CD4-positive, CD25-positive, alpha-beta regulatory T cell (primary cell): Measurements from ENCODE around the gene STPG4. TPM values are rescaled to one million over a fixed set of nuclear protein-coding genes. Genes with fewer than 3 reads are reported as not detected.
A peak's percentile ranks its signal among the peaks of the same experiment; 100 is the strongest.

Experiments used
- ATAC-seq, 2 donors: fragments of 150-1000 bp; cut with Tn5 transposase; one replicate each; pipeline ENCODE4 v1.10.0; 2021; ENCODE audit warnings: low read depth in 2 of 2, moderate number of reproducible peaks in 2 of 2, moderate library complexity in 1 of 2
- DNase-seq, 3 donors: peaks; one replicate each; pipeline versions ENCODE4 v3.0.0 to v3.0.0-alpha.2; 2012 to 2022; ENCODE audit warnings: mixed read lengths in 1 of 3
- H3K27ac ChIP-seq: one replicate; pipeline ENCODE4 v1.7.0; 2013; ENCODE audit warnings: mild to moderate bottlenecking, low read length; ENCODE audit not compliant: insufficient read depth, poor library complexity, severe bottlenecking
- H3K27me3 ChIP-seq: one replicate; pipeline ENCODE4 v1.7.0; 2013; ENCODE audit warnings: low read length; ENCODE audit not compliant: control insufficient read depth, insufficient read depth
- H3K36me3 ChIP-seq: one replicate; pipeline ENCODE4 v1.7.0; 2013; ENCODE audit warnings: mild to moderate bottlenecking, low read length, moderate library complexity; ENCODE audit not compliant: control insufficient read depth, insufficient read depth
- H3K4me1 ChIP-seq: 2 replicates; pipeline ENCODE4 v1.7.0; 2013; ENCODE audit warnings: mild to moderate bottlenecking, low read length; ENCODE audit not compliant: insufficient read depth, control insufficient read depth, poor library complexity, severe bottlenecking
- H3K4me3 ChIP-seq: one replicate; pipeline ENCODE4 v1.7.0; 2013; ENCODE audit warnings: low read depth, mild to moderate bottlenecking, low read length, moderate library complexity
- H3K9me3 ChIP-seq, 2 experiments: 1 replicate in 1 of 2; 2 replicates in 1 of 2; pipeline ENCODE4 v1.7.0; 2013; ENCODE audit warnings: low read length in 2 of 2, mild to moderate bottlenecking in 1 of 2, moderate library complexity in 1 of 2; ENCODE audit not compliant: control insufficient read depth in 2 of 2
- H3K27ac Mint-ChIP-seq, 3 donors: one replicate each; pipeline ENCODE4 v1.8.0; 2020 to 2022; ENCODE audit warnings: mild to moderate bottlenecking in 3 of 3, mixed read lengths in 3 of 3, moderate library complexity in 2 of 3
- H3K27me3 Mint-ChIP-seq: one replicate; pipeline ENCODE4 v1.8.0; 2022; ENCODE audit warnings: mild to moderate bottlenecking, mixed read lengths
- H3K36me3 Mint-ChIP-seq: one replicate; pipeline ENCODE4 v1.8.0; 2020; ENCODE audit warnings: mixed read lengths
- H3K4me1 Mint-ChIP-seq, 4 donors: one replicate each; pipeline ENCODE4 v1.8.0; 2020 to 2022; ENCODE audit warnings: mixed read lengths in 4 of 4, mild to moderate bottlenecking in 1 of 4
- H3K4me3 Mint-ChIP-seq, 4 donors: one replicate each; pipeline ENCODE4 v1.8.0; 2020 to 2022; ENCODE audit warnings: mild to moderate bottlenecking in 4 of 4, mixed read lengths in 4 of 4, moderate library complexity in 3 of 4
- H3K9me3 Mint-ChIP-seq, 7 donors: one replicate each; pipeline ENCODE4 v1.8.0; 2020 to 2022; ENCODE audit warnings: mixed read lengths in 7 of 7, mild to moderate bottlenecking in 3 of 7, moderate library complexity in 2 of 7
- polyA plus RNA-seq, 4 donors: library from polyadenylated mRNA; unstranded; fragments of 300-500 nt; fragmentation: Illumina TruSeq; gene quantifications; one replicate each; pipeline ENCODE4 v1.2.3, GENCODE V29; 2021
- total RNA-seq: library from RNA; stranded (reverse); gene quantifications from one replicate; pipeline ENCODE4 v1.2.3, GENCODE V29; 2022

Gene STPG4
- total and polyA plus RNA-seq, 5 donors from 2014 or later: 0.32 TPM; not detected in 4

DNA sequence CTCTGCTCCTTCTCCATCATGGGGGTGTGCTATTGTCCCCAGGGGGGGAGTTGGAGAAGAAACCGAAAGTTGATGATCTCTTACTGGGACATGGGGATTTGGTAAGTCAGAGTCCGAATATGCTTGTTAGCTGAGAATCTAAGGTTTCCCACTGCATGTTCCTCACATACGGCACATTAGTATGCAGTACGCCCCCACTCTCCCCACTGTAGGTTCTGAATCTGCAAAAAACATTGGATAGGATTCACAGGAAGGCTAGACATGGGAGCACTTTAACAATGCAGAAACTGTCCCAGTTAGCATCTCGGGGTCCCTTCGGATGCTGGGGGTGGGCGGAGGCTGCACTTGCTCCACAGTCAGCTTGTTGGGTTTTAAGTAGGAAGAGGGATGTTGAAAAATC lies 102.3 kb downstream of the STPG4 start:
- Histone ChIP-seq H3K27me3 (no peaks in the 10 kb centered on the region), H3K4me1 (peaks cover 4% of the 10 kb centered on the region), H3K4me3 (no peak overlapping the region), H3K9me3 (no peaks in the 10 kb centered on the region), H3K27ac (no peak overlapping the region), H3K36me3 (peaks cover 61% of the 10 kb centered on the region)
- ATAC-seq (no peak), DNase-seq (no peak)
- no peak overlapping the region for H3K27ac Mint-ChIP-seq
- no peak overlapping the region for H3K4me3 Mint-ChIP-seq
- H3K9me3 Mint-ChIP-seq: no peaks in the 10 kb centered on the region
- H3K4me1 Mint-ChIP-seq: peaks cover 0 to 26% (median 9%) of the 10 kb centered on the region in 4 donors
- H3K27me3 Mint-ChIP-seq: no peaks in the 10 kb centered on the region
- peaks cover 21% of the 10 kb centered on the region for H3K36me3 Mint-ChIP-seq

- Mint-ChIP-seq H3K36me3 (peaks cover 24% of the 10 kb centered on the region), H3K27me3 (no peaks in the 10 kb centered on the region), H3K9me3 (no peaks in the 10 kb centered on the region), H3K4me1 (peaks cover 0 to 18% (median 3%) of the 10 kb centered on the region in 4 donors), H3K4me3 (no peak overlapping the region), H3K27ac (no peak overlapping the region)
- Histone ChIP-seq H3K4me1 (peaks cover 4% of the 10 kb centered on the region), H3K9me3 (no peaks in the 10 kb centered on the region), H3K4me3 (no peak overlapping the region), H3K27ac (no peak overlapping the region), H3K27me3 (no peaks in the 10 kb centered on the region), H3K36me3 (peaks cover 74% of the 10 kb centered on the region)
- DNase-seq (no peak), ATAC-seq (no peak)
Observed at GRCh38 chr2:47051562-47051961, 103.5 kb downstream of the STPG4 start.

DNA sequence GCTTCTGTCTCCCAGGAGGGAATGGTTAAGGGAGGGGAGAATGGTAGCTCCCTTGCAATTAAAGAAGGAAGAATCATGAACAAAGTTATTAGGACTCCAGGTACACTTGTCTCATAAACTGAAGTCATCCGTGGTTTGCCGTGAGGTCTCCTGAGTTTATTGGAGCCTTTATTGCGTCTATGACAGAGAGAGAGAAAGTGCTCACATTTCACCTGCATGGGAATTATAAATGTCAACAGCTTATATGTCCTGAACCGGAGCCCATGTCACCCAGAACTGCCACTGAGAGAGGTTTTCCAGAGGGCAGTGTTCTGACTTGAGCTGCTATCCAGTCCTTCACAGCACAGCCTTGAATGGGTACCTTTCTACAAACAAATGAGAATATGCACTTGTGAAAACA lies 104.3 kb downstream of the STPG4 start:
- H3K36me3 Mint-ChIP-seq: peaks cover 23% of the 10 kb centered on the region
- ATAC-seq (no peak), DNase-seq (no peak)
- Histone ChIP-seq H3K27ac (no peak overlapping the region), H3K4me3 (no peak overlapping the region), H3K9me3 (no peaks in the 10 kb centered on the region), H3K36me3 (peaks cover 81% of the 10 kb centered on the region), H3K27me3 (no peaks in the 10 kb centered on the region), H3K4me1 (no peaks in the 10 kb centered on the region)
- H3K27me3 Mint-ChIP-seq: no peaks in the 10 kb centered on the region
- H3K4me1 Mint-ChIP-seq: peaks cover 0 to 10% (median 3%) of the 10 kb centered on the region in 4 donors
- no peaks in the 10 kb centered on the region for H3K9me3 Mint-ChIP-seq
- H3K27ac Mint-ChIP-seq: peak overlapping the region in 1 of 3 donors; percentile 62
- no peak overlapping the region for H3K4me3 Mint-ChIP-seq

- H3K4me3 Mint-ChIP-seq: no peak overlapping the region
- H3K9me3 Mint-ChIP-seq: no peaks in the 10 kb centered on the region
- Histone ChIP-seq H3K27me3 (no peaks in the 10 kb centered on the region), H3K9me3 (no peaks in the 10 kb centered on the region), H3K36me3 (peaks cover 87% of the 10 kb centered on the region), H3K4me1 (no peaks in the 10 kb centered on the region), H3K4me3 (no peak overlapping the region), H3K27ac (no peak overlapping the region)
- DNase-seq (no peak), ATAC-seq (no peak)
- H3K27me3 Mint-ChIP-seq: no peaks in the 10 kb centered on the region
- peak overlapping the region in 1 of 3 donors; percentile 62 for H3K27ac Mint-ChIP-seq
- peaks cover 24% of the 10 kb centered on the region for H3K36me3 Mint-ChIP-seq
- peaks cover 0 to 7% (median 3%) of the 10 kb centered on the region in 4 donors for H3K4me1 Mint-ChIP-seq
Observed at GRCh38 chr2:47050021-47050760, 104.9 kb downstream of the STPG4 start.

GRCh38 chr2:47049502-47049901 lies 105.6 kb downstream of the STPG4 start:
- H3K36me3 Mint-ChIP-seq: peaks cover 20% of the 10 kb centered on the region
- peaks cover 0 to 6% (median 3%) of the 10 kb centered on the region in 4 donors for H3K4me1 Mint-ChIP-seq
- no peak overlapping the region for H3K4me3 ChIP-seq
- no peak overlapping the region for H3K27ac Mint-ChIP-seq
- H3K4me1 ChIP-seq: no peaks in the 10 kb centered on the region
- no peak for DNase-seq
- H3K27ac ChIP-seq: no peak overlapping the region
- no peak for ATAC-seq
- peaks cover 93% of the 10 kb centered on the region for H3K36me3 ChIP-seq
- no peaks in the 10 kb centered on the region for H3K9me3 Mint-ChIP-seq
- H3K27me3 Mint-ChIP-seq: no peaks in the 10 kb centered on the region
- H3K4me3 Mint-ChIP-seq: no peak overlapping the region
- H3K9me3 ChIP-seq: no peaks in the 10 kb centered on the region
- no peaks in the 10 kb centered on the region for H3K27me3 ChIP-seq

- Mint-ChIP-seq H3K9me3 (no peaks in the 10 kb centered on the region), H3K4me3 (no peak overlapping the region), H3K36me3 (peaks cover 26% of the 10 kb centered on the region), H3K27me3 (no peaks in the 10 kb centered on the region), H3K27ac (peak overlapping the region in 2 of 3 donors; percentile 23 to 71), H3K4me1 (peaks cover 0 to 3% (median 1%) of the 10 kb centered on the region in 4 donors)
- DNase-seq (no peak), ATAC-seq (no peak)
- H3K36me3 ChIP-seq: peaks cover 93% of the 10 kb centered on the region
- H3K4me1 ChIP-seq: no peaks in the 10 kb centered on the region
- H3K27me3 ChIP-seq: no peaks in the 10 kb centered on the region
- no peaks in the 10 kb centered on the region for H3K9me3 ChIP-seq
- no peak overlapping the region for H3K27ac ChIP-seq
- no peak overlapping the region for H3K4me3 ChIP-seq
Observed at GRCh38 chr2:47048801-47049480, 106.2 kb downstream of the STPG4 start.

DNA sequence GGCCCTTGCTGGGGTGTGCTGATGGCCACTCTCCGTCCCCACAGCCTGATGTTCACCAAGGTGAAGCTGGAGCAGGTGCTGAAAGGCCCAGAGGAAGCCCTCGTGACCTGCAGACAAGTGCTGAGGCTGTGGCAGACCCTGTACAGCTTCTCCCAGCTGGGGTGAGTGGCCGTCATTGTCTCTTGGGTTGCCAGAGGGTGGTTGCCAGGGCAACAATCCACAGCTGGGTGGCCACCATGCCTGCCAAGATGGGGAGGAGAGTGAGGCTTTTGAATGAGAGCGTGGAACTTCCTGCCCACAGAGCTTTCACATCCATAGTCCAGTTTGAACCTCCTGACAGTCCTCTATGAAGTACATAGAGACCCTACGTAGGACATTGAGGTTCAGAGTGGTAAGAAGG lies 108.8 kb downstream of the STPG4 start:
- peaks cover 25% of the 10 kb centered on the region for H3K36me3 Mint-ChIP-seq
- peaks cover 0 to 6% (median 0%) of the 10 kb centered on the region in 4 donors for H3K4me1 Mint-ChIP-seq
- Histone ChIP-seq H3K27me3 (no peaks in the 10 kb centered on the region), H3K9me3 (no peaks in the 10 kb centered on the region), H3K36me3 (peaks cover 92% of the 10 kb centered on the region), H3K4me1 (no peaks in the 10 kb centered on the region), H3K4me3 (no peak overlapping the region), H3K27ac (no peak overlapping the region)
- H3K27me3 Mint-ChIP-seq: no peaks in the 10 kb centered on the region
- H3K9me3 Mint-ChIP-seq: no peaks in the 10 kb centered on the region
- H3K4me3 Mint-ChIP-seq: no peak overlapping the region
- no peak for DNase-seq
- ATAC-seq: no peak
- H3K27ac Mint-ChIP-seq: no peak overlapping the region

- Histone ChIP-seq H3K36me3 (peaks cover 89% of the 10 kb centered on the region), H3K9me3 (no peaks in the 10 kb centered on the region), H3K27me3 (no peaks in the 10 kb centered on the region), H3K4me1 (no peaks in the 10 kb centered on the region), H3K4me3 (no peak overlapping the region), H3K27ac (no peak overlapping the region)
- Mint-ChIP-seq H3K27me3 (no peaks in the 10 kb centered on the region), H3K4me1 (peaks cover 0 to 6% (median 2%) of the 10 kb centered on the region in 4 donors), H3K27ac (peak overlapping the region in 1 of 3 donors; percentile 78), H3K4me3 (no peak overlapping the region), H3K9me3 (no peaks in the 10 kb centered on the region), H3K36me3 (peaks cover 28% of the 10 kb centered on the region)
- DNase-seq (no peak), ATAC-seq (no peak)
Observed at GRCh38 chr2:47043891-47044239, 111.2 kb downstream of the STPG4 start.
